GM12891 (cell line): ENCODE data around the gene P2RY8.

ENCODE experiments used
- POLR2AphosphoS5 ChIP-seq: IDR thresholded peaks from 2 replicates; pipeline ENCODE4 v1.6.1; 2011; ENCODE audit warnings: low read depth, low read length, control low read depth
- POU2F2 ChIP-seq: IDR thresholded peaks from 2 replicates; pipeline ENCODE4 v1.6.1; 2011; ENCODE audit warnings: low read depth, mild to moderate bottlenecking, control low read depth, low read length, moderate library complexity
- TAF1 ChIP-seq: IDR thresholded peaks from 2 replicates; pipeline ENCODE4 v1.6.1; 2011; ENCODE audit warnings: low read depth, low read length, control low read depth

GRCh38 chrX:1486177-1486576 is 50.8 kb downstream of the P2RY8 start:
- no peak for TF ChIP-seq POU2F2
- TF ChIP-seq POLR2AphosphoS5: no peak
- no peak for TF ChIP-seq TAF1
